Measurements from ENCODE around the gene OR52K1. TPM values are rescaled to one million over a fixed set of nuclear protein-coding genes. Genes with fewer than 3 reads are reported as not detected.

The OR52K1 gene
- total RNA-seq, 1 experiment from 2014 or later = not detected

- DNase-seq = no peak
- ChIA-PET CTCF (no interaction called here), POLR2A (no interaction called here)
- Mint-ChIP-seq H3K9me3 (ENCODE audit: unreplicated experiment) (no peaks in the 10 kb centered on the region), H3K4me3 (ENCODE audit: unreplicated experiment) (no peak overlapping the region), H3K4me1 (ENCODE audit: low read depth, unreplicated experiment) (no peaks in the 10 kb centered on the region), H3K36me3 (ENCODE audit: insufficient read depth, unreplicated experiment) (no peaks in the 10 kb centered on the region), H3K27ac (ENCODE audit: unreplicated experiment) (no peak overlapping the region), H3K27me3 (ENCODE audit: insufficient read depth, unreplicated experiment) (peaks cover 8% of the 10 kb centered on the region)
- BruUV-seq (replicated peaks) = no TSS peak
- Histone ChIP-seq H3K36me3 (ENCODE audit: control insufficient read depth, insufficient read depth, low read length) (no peaks in the 10 kb centered on the region), H3K4me3 (ENCODE audit: low read depth, low read length) (no peak overlapping the region), H3K27me3 (replicated peaks; ENCODE audit: control insufficient read depth, insufficient read depth, low read length) (no peaks in the 10 kb centered on the region; the same call in 1 of the 2 replicates), H3K9me3 (no peaks in the 10 kb centered on the region), H3K4me1 (no peaks in the 10 kb centered on the region)
- intact Hi-C loops (cut with micrococcal nuclease; ENCODE audit: unreplicated experiment) = no loop called here
- TF ChIP-seq, protein P1, sequence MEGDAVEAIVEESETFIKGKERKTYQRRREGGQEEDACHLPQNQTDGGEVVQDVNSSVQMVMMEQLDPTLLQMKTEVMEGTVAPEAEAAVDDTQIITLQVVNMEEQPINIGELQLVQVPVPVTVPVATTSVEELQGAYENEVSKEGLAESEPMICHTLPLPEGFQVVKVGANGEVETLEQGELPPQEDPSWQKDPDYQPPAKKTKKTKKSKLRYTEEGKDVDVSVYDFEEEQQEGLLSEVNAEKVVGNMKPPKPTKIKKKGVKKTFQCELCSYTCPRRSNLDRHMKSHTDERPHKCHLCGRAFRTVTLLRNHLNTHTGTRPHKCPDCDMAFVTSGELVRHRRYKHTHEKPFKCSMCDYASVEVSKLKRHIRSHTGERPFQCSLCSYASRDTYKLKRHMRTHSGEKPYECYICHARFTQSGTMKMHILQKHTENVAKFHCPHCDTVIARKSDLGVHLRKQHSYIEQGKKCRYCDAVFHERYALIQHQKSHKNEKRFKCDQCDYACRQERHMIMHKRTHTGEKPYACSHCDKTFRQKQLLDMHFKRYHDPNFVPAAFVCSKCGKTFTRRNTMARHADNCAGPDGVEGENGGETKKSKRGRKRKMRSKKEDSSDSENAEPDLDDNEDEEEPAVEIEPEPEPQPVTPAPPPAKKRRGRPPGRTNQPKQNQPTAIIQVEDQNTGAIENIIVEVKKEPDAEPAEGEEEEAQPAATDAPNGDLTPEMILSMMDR (IDR thresholded peaks at IDR 0.05; ENCODE audit: insufficient read depth in 1 of 2, low read depth in 1 of 2, low read length in 1 of 2, severe bottlenecking in 1 of 2, unreplicated experiment in 1 of 2) = no peak
These were observed 40.9 kb upstream of the OR52K1 start for GRCh38 chr11:4441515-4441914.

- H3K27me3 Mint-ChIP-seq (ENCODE audit: insufficient read depth, unreplicated experiment) = peaks cover 5% of the 10 kb centered on the region
- ChIA-PET CTCF (no interaction called here), POLR2A (no interaction called here)
- no peak overlapping the region for H3K4me3 ChIP-seq (ENCODE audit: low read depth, low read length)
- H3K27me3 ChIP-seq (replicated peaks; ENCODE audit: control insufficient read depth, insufficient read depth, low read length) = no peaks in the 10 kb centered on the region; the same call in 1 of the 2 replicates
- DNase-seq = no peak
- no peaks in the 10 kb centered on the region for H3K36me3 ChIP-seq (ENCODE audit: control insufficient read depth, insufficient read depth, low read length)
- H3K27ac Mint-ChIP-seq (ENCODE audit: unreplicated experiment) = no peak overlapping the region
- H3K4me3 Mint-ChIP-seq (ENCODE audit: unreplicated experiment) = no peak overlapping the region
- intact Hi-C loops (cut with micrococcal nuclease; ENCODE audit: unreplicated experiment) = no loop called here
- H3K4me1 ChIP-seq = no peaks in the 10 kb centered on the region
- H3K4me1 Mint-ChIP-seq (ENCODE audit: low read depth, unreplicated experiment) = no peaks in the 10 kb centered on the region
- no TSS peak for BruUV-seq (replicated peaks)
- TF ChIP-seq, protein P1 (IDR thresholded peaks at IDR 0.05; ENCODE audit: insufficient read depth in 1 of 2, low read depth in 1 of 2, low read length in 1 of 2, severe bottlenecking in 1 of 2, unreplicated experiment in 1 of 2) = no peak
- no peaks in the 10 kb centered on the region for H3K9me3 Mint-ChIP-seq (ENCODE audit: unreplicated experiment)
- no peaks in the 10 kb centered on the region for H3K9me3 ChIP-seq
- H3K36me3 Mint-ChIP-seq (ENCODE audit: insufficient read depth, unreplicated experiment) = no peaks in the 10 kb centered on the region
These were observed 39.1 kb upstream of the OR52K1 start for GRCh38 chr11:4443232-4443891.

GRCh38 chr11:4448995-4449394 is 33.5 kb upstream of the OR52K1 start, which contains the start of gene OR52K2:
Gene OR52K2, plus strand, starts transcription at chr11:4449295. Its CDS starts 45 bp downstream, at chr11:4449340.
- no TSS peak for BruUV-seq (replicated peaks)
- DNase-seq = no peak
- Histone ChIP-seq H3K4me1 (no peaks in the 10 kb centered on the region), H3K4me3 (ENCODE audit: low read depth, low read length) (no peak within 1 kb of the TSS), H3K36me3 (ENCODE audit: control insufficient read depth, insufficient read depth, low read length) (no peaks in the 10 kb centered on the region), H3K27me3 (replicated peaks; ENCODE audit: control insufficient read depth, insufficient read depth, low read length) (no peaks in the 10 kb centered on the region; the same call in 1 of the 2 replicates), H3K9me3 (no peaks in the 10 kb centered on the region)
- H3K27me3 Mint-ChIP-seq (ENCODE audit: insufficient read depth, unreplicated experiment) = peaks cover 4% of the 10 kb centered on the region
- H3K4me1 Mint-ChIP-seq (ENCODE audit: low read depth, unreplicated experiment) = no peaks in the 10 kb centered on the region
- no peak within 1 kb of the TSS for H3K27ac Mint-ChIP-seq (ENCODE audit: unreplicated experiment)
- H3K4me3 Mint-ChIP-seq (ENCODE audit: unreplicated experiment) = no peak within 1 kb of the TSS
- POLR2A ChIA-PET = no interaction called here
- TF ChIP-seq, protein P1 (IDR thresholded peaks at IDR 0.05; ENCODE audit: insufficient read depth in 1 of 2, low read depth in 1 of 2, low read length in 1 of 2, severe bottlenecking in 1 of 2, unreplicated experiment in 1 of 2) = no peak
- H3K9me3 Mint-ChIP-seq (ENCODE audit: unreplicated experiment) = no peaks in the 10 kb centered on the region
- intact Hi-C loops (cut with micrococcal nuclease; ENCODE audit: unreplicated experiment) = no loop called here
- no peaks in the 10 kb centered on the region for H3K36me3 Mint-ChIP-seq (ENCODE audit: insufficient read depth, unreplicated experiment)
- CTCF ChIA-PET = no interaction called here
